GM12801 (cell line): ENCODE data around the gene COG5.

Experiments
- TF ChIP-seq, protein P1 (sequence below): IDR thresholded peaks from one replicate; pipeline ENCODE4 v1.5.1; 2011; ENCODE audit warnings: control low read depth; ENCODE audit not compliant: insufficient read length; ENCODE audit errors: extremely low read depth

The COG5 gene

DNA sequence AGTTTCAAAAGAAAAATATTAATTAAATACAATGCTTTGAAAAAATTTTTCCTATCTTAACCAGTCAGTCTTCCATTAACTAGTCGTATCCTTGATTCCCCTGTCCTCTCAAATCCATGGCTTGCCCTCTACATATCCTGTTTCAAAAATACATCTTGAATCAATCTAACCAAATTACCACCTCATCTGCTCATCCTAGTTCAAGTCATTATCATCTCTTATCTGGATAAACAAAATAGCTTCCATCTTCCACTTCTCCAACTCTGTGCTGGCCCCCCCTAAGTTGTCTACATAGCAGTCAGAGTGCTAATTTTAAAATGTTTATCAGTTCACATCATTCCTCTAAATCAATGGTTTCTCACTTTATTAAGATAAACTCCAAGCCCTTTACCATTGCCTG, 269.5 kb downstream of the COG5 start:
- TF ChIP-seq, protein P1, sequence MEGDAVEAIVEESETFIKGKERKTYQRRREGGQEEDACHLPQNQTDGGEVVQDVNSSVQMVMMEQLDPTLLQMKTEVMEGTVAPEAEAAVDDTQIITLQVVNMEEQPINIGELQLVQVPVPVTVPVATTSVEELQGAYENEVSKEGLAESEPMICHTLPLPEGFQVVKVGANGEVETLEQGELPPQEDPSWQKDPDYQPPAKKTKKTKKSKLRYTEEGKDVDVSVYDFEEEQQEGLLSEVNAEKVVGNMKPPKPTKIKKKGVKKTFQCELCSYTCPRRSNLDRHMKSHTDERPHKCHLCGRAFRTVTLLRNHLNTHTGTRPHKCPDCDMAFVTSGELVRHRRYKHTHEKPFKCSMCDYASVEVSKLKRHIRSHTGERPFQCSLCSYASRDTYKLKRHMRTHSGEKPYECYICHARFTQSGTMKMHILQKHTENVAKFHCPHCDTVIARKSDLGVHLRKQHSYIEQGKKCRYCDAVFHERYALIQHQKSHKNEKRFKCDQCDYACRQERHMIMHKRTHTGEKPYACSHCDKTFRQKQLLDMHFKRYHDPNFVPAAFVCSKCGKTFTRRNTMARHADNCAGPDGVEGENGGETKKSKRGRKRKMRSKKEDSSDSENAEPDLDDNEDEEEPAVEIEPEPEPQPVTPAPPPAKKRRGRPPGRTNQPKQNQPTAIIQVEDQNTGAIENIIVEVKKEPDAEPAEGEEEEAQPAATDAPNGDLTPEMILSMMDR = no peak

DNA sequence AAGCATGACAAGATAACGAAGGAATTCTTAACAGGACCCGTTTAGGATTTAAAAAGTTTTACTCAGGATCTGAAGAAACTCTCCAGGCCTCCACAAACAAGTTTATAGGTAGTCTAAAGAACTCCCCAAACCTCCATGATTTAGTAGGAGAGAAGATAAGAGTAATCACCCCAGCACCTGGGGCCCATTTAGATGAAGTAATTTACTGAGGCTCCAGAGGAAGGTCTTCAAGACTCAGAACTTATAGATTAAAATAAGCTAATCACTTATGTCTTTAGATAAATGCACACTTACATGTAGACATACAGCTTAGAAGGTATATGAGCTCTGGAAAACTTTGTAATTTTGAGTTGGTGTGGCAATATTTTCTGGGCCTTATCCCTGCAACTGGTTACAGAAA, 271.1 kb downstream of the COG5 start:
- TF ChIP-seq, protein P1 = no peak

DNA sequence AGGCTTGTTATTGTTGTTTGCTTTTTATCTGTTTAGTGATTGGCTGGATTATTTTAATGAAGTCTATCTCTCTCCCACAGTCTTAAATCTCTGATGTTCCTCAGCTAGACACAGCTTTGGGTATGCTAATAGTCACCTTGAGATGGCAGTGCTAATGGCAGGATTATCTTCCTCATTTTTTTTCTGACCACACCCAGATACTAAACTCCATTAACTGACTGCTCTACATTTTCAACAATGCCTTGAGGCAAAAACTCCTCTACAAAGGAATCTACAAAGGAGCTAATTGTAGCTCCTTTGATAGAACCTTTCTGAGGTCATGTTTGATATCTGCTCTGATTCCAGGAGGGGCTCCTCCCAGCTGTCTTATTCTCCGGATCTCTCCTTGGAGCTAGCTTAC, 272.3 kb downstream of the COG5 start:
- TF ChIP-seq, protein P1 = no peak

DNA sequence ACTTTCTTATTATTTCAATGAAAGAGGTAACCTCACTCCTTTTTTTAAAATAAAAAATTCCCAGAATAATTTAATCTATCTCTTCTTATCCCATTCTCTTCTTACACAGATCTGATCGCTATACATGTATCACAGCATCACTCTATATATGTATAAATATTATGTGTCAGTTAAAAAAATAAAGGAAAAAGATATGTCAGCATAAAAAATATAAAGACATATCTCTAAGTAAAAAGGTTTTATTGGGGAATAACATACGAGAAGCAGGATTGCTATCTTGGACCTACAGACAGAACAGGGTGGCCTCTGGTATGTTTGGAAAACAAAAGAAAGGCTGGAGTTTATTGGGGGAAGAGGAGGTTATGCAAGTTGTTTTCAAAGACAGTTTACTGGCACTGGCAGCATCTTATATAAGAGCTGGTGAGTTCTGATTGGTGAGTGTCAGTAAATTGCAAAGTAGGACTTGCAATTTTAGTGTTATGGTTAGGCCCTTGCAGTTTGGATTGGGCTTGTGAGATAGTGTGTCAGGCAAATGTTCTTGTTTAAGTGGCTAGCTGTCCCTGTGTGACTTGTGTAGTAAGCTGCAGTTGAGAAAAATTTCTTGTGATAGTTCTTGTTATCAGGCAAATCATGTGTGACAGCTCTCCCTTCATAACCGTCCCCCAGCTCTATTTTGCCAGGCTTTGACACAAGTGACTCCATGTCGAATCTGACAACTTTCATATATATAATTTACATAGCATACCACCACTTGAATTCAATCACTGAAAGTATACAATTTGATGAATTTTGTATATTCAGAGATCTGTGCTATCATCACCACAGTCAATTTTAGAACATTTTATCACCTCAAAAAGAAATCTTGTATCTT, 276.7 kb downstream of the COG5 start:
- TF ChIP-seq, protein P1 = no peak

DNA sequence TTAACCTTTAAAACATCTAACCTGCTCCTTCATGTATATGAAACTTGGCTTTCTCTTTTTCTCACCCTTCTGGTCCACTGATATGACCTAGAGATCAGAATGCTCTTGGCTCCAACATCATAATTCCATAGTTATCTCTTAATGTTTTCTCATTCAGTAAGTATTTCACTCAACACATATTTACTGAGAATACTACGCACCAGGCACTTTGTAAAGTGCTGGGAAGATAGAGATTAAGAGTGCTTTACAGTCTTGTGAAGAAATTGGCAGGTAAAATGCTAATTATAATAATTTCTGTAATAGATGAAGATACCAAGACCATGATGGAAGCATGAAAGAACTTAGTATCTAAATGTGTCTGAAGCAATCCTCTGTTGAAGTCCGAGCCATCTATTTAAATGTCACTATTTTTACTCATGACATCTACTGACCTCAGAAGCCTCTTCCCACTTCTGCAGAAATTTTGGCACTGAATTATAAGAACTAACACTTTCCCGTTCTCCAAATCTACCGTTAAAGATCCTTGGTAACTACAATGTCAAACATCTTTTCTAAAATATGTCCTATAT, 278.7 kb downstream of the COG5 start:
- TF ChIP-seq, protein P1 = no peak

DNA sequence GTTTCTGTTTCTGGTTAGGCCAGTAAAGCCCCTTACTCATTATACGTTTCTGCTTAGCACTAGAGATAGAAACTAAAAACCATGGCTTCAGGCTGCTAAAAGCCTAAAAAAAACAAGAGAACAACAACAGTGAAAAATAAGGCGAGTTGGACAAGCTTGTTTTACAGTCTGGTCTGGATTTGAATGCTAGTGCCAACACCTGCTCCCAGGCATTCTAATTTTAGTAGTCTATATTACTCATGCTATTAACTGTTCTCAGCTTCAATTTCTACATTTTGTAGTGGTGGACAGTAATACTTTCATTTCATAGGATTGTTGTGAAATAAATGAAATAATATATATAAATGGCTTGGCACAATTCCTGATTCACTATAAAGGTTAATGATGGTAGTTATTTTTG, 286.4 kb downstream of the COG5 start:
- TF ChIP-seq, protein P1 = no peak

DNA sequence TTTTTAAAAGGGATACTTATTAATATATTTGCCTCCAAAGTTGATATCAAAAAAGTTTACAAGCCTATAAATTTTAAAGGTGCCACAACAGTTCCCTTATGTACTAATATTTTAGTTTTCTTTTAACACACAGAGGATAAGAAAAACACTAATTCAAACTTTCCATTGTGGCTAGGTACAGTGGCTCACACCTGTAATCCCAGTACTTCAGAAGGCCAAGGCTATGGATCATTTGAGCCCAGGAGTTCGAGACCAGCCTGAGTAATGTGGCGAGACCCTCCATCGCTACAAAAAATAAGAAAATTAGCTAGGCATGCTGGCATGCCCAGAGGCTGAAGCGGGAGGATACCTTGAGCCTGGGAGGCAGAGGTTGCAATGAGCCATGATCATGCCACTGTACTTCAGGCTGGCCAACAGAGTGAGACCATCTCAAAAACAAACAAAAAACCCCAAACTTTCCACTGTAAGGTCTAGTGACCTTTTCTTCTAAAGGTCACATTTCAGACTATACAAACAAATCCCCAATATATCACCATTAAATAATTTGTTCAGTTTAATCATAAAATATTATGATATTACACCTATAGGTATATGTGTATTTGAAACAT, 287.4 kb downstream of the COG5 start:
- TF ChIP-seq, protein P1 = no peak
